Stimulated activated naive CD8-positive, alpha-beta T cell treated with anti-CD3 and anti-CD28 coated beads, Interleukin-15, Interleukin-2, amounts not matched to agents 100 U/mL and 50 U/mL, for 24 hours (primary cell): Measurements from ENCODE around the gene POLE3.
"Not testable (repeated sequence)": the region's sequence is repeated elsewhere in the genome, so short reads cannot be mapped to it uniquely, and the experiment has no call there.

Experiments used
- ATAC-seq: fragments of 150-1000 bp; cut with Tn5 transposase; one replicate; pipeline ENCODE4 v1.10.0; 2021
- DNase-seq: peaks from one replicate; pipeline ENCODE4 v3.0.0; 2021

The POLE3 gene

GRCh38 chr9:113410207-113410864 is at the start of gene POLE3, which contains the start of gene C9orf43:
Gene POLE3 (minus strand): TSS chr9:113410675. CDS start chr9:113410293, 382 bp downstream.
Gene C9orf43 (plus strand): TSS chr9:113410747. CDS start chr9:113413494, 2,747 bp downstream.
- DNase-seq = peak; percentile 97
- peak; percentile 96 for ATAC-seq

GRCh38 chr9:113456235-113456634 is 45.8 kb upstream of the POLE3 start:
- no peak for ATAC-seq
- no peak for DNase-seq

- ATAC-seq = no peak
- no peak for DNase-seq
These were observed 44.7 kb upstream of the POLE3 start for GRCh38 chr9:113454914-113455761.

- DNase-seq = no peak
These were observed 41.7 kb upstream of the POLE3 start for GRCh38 chr9:113452113-113452605.

GRCh38 chr9:113449376-113449775 is 38.9 kb upstream of the POLE3 start:
- no peak for ATAC-seq
- DNase-seq = no peak

More at GRCh38 chr9:113452113-113452605, 41.7 kb upstream of the POLE3 start:
- no peak for ATAC-seq

GRCh38 chr9:113446323-113446740 is 35.9 kb upstream of the POLE3 start:
- ATAC-seq (peak; percentile 40), DNase-seq (no peak)

GRCh38 chr9:113444736-113445135 is 34.3 kb upstream of the POLE3 start:
- no peak for ATAC-seq

GRCh38 chr9:113437716-113438115 is 27.2 kb upstream of the POLE3 start:
- not testable (repeated sequence) for ATAC-seq

More at GRCh38 chr9:113444736-113445135, 34.3 kb upstream of the POLE3 start:
- DNase-seq = no peak

GRCh38 chr9:113436728-113437515 is 26.4 kb upstream of the POLE3 start:
- DNase-seq (no peak), ATAC-seq (no peak)

More at GRCh38 chr9:113437716-113438115, 27.2 kb upstream of the POLE3 start:
- not testable (repeated sequence) for DNase-seq

- ATAC-seq (no peak), DNase-seq (no peak)
These were observed 20.7 kb upstream of the POLE3 start for GRCh38 chr9:113431191-113431590.

GRCh38 chr9:113428062-113428615 is 17.7 kb upstream of the POLE3 start:
- ATAC-seq (no peak), DNase-seq (no peak)

GRCh38 chr9:113427629-113428028 is 17.2 kb upstream of the POLE3 start:
- no peak for ATAC-seq

GRCh38 chr9:113426701-113427100 is 16.2 kb upstream of the POLE3 start:
- no peak for DNase-seq
- no peak for ATAC-seq

More at GRCh38 chr9:113427629-113428028, 17.2 kb upstream of the POLE3 start:
- DNase-seq = no peak

GRCh38 chr9:113425072-113425471 is 14.6 kb upstream of the POLE3 start:
- DNase-seq (no peak), ATAC-seq (no peak)

GRCh38 chr9:113421726-113422125 is 11.3 kb upstream of the POLE3 start:
- DNase-seq (no peak), ATAC-seq (no peak)

GRCh38 chr9:113417370-113417769 is 6.9 kb upstream of the POLE3 start:
- DNase-seq (no peak), ATAC-seq (no peak)

- DNase-seq (no peak), ATAC-seq (no peak)
These were observed 5.8 kb upstream of the POLE3 start for GRCh38 chr9:113416149-113416721.

GRCh38 chr9:113409883-113410206 is 630 bp downstream of the POLE3 start:
- no peak for DNase-seq
- ATAC-seq = peak; percentile 2

- DNase-seq (no peak), ATAC-seq (no peak)
These were observed 994 bp downstream of the POLE3 start for GRCh38 chr9:113409481-113409880.

- not testable (repeated sequence) for ATAC-seq
- DNase-seq = peak; percentile 52
These were observed 3.5 kb downstream of the POLE3 start for GRCh38 chr9:113406873-113407511.

GRCh38 chr9:113406353-113406752 is 4.1 kb downstream of the POLE3 start:
- not testable (repeated sequence) for DNase-seq, ATAC-seq
